Caco-2 (cell line): Measurements from ENCODE around the gene OR1A1. TPM values are rescaled to one million over a fixed set of nuclear protein-coding genes. Genes with fewer than 3 reads are reported as not detected.

ENCODE experiments used
- BruUV-seq: library from RNA; stranded (reverse); fragments of 400-500 nt; replicated peaks from 2 replicates; lab custom pipeline; 2021; lab: Mats Ljungman, UMichigan
- CTCF ChIA-PET: fragments of 300-600 bp; sonication (Branson Sonifier 250); formaldehyde crosslinking; loops from one replicate; lab custom pipeline; 2022; ENCODE audit warnings: antibody characterized with exemption; lab: Charles Lee
- POLR2A ChIA-PET: fragments of 300-600 bp; sonication (Branson Sonifier 250); formaldehyde crosslinking; loops from one replicate; lab custom pipeline; 2022; ENCODE audit warnings: antibody characterized with exemption; lab: Charles Lee
- DNase-seq, 2 experiments: peaks; one replicate each; pipeline versions ENCODE4 v3.0.0 to v3.0.0-alpha.2; 2020 to 2022
- H3K27me3 ChIP-seq: replicated peaks from 2 replicates; pipeline ENCODE4 v1.6.0; 2011; ENCODE audit warnings: low read length; ENCODE audit not compliant: control insufficient read depth, insufficient read depth
- H3K36me3 ChIP-seq: 2 replicates; pipeline ENCODE4 v1.5.1; 2011; ENCODE audit warnings: low read length; ENCODE audit not compliant: control insufficient read depth, insufficient read depth
- H3K4me1 ChIP-seq: fragments of 250-450 bp; sonication (Bioruptor Pico); 2 replicates; pipeline ENCODE4 v1.5.1; 2020; ENCODE audit warnings: mild to moderate bottlenecking
- H3K4me3 ChIP-seq: 2 replicates; pipeline ENCODE4 v1.5.1; 2011; ENCODE audit warnings: low read depth, mild to moderate bottlenecking, control low read depth, low read length
- H3K9me3 ChIP-seq: fragments of 250-450 bp; sonication (Bioruptor Pico); 2 replicates; pipeline ENCODE4 v1.5.1; 2020; ENCODE audit warnings: mild to moderate bottlenecking, moderate library complexity
- H3K27ac Mint-ChIP-seq: one replicate; pipeline ENCODE4 v1.8.0; 2022; ENCODE audit warnings: mixed read lengths; ENCODE audit not compliant: unreplicated experiment
- H3K27me3 Mint-ChIP-seq: one replicate; pipeline ENCODE4 v1.8.0; 2022; ENCODE audit warnings: mixed read lengths; ENCODE audit not compliant: insufficient read depth, unreplicated experiment
- H3K36me3 Mint-ChIP-seq: one replicate; pipeline ENCODE4 v1.8.0; 2022; ENCODE audit warnings: mild to moderate bottlenecking, mixed read lengths; ENCODE audit not compliant: insufficient read depth, unreplicated experiment
- H3K4me1 Mint-ChIP-seq: one replicate; pipeline ENCODE4 v1.8.0; 2022; ENCODE audit warnings: low read depth, mixed read lengths; ENCODE audit not compliant: unreplicated experiment
- H3K4me3 Mint-ChIP-seq: one replicate; pipeline ENCODE4 v1.8.0; 2022; ENCODE audit warnings: mild to moderate bottlenecking, moderate library complexity, mixed read lengths; ENCODE audit not compliant: unreplicated experiment
- H3K9me3 Mint-ChIP-seq: one replicate; pipeline ENCODE4 v1.8.0; 2022; ENCODE audit warnings: mixed read lengths; ENCODE audit not compliant: unreplicated experiment
- CTCF ChIP-seq, 2 experiments: fragments of 200-600 bp in 1 of 2; IDR thresholded peaks; 1 replicate in 1 of 2; 2 replicates in 1 of 2; pipeline versions ENCODE4 v1.5.1 to v1.8.0; 2011 to 2022; ENCODE audit warnings: antibody characterized with exemption in 1 of 2, control low read depth in 1 of 2, inconsistent platforms in 1 of 2, low read depth in 1 of 2, low read length in 1 of 2, mild to moderate bottlenecking in 1 of 2, moderate library complexity in 1 of 2; ENCODE audit not compliant: insufficient read depth in 1 of 2, severe bottlenecking in 1 of 2, unreplicated experiment in 1 of 2
- intact Hi-C: fragments of 100-400 bp; cut with micrococcal nuclease; formaldehyde crosslinking; loops from one replicate; pipeline ENCODE4 v1.10.0; 2022; ENCODE audit not compliant: unreplicated experiment
- total RNA-seq: library from RNA; stranded (reverse); gene quantifications from 2 replicates; pipeline ENCODE4 v1.2.3, GENCODE V29; 2022

The OR1A1 gene
- total RNA-seq, 1 experiment from 2014 or later, result not detected

GRCh38 chr17:3256575-3256974, 49.1 kb downstream of the OR1A1 start:
- no peaks in the 10 kb centered on the region for H3K36me3 ChIP-seq
- Mint-ChIP-seq H3K9me3 (no peaks in the 10 kb centered on the region), H3K4me3 (no peak overlapping the region), H3K27me3 (peaks cover 13% of the 10 kb centered on the region), H3K36me3 (no peaks in the 10 kb centered on the region), H3K27ac (no peak overlapping the region), H3K4me1 (no peaks in the 10 kb centered on the region)
- no peak for TF ChIP-seq CTCF (IDR thresholded peaks at IDR 0.05; ENCODE audit: insufficient read depth in 1 of 2, low read depth in 1 of 2, low read length in 1 of 2, severe bottlenecking in 1 of 2, unreplicated experiment in 1 of 2)
- CTCF ChIA-PET, result no interaction called here
- H3K4me3 ChIP-seq, result no peak overlapping the region
- H3K27me3 ChIP-seq, result no peaks in the 10 kb centered on the region
- POLR2A ChIA-PET, result no interaction called here
- no TSS peak for BruUV-seq
- no peaks in the 10 kb centered on the region for H3K9me3 ChIP-seq
- DNase-seq, result no peak
- no peaks in the 10 kb centered on the region for H3K4me1 ChIP-seq
- intact Hi-C loops, result no loop called here

GRCh38 chr17:3260163-3260562, 52.7 kb downstream of the OR1A1 start:
- H3K9me3 ChIP-seq, result no peaks in the 10 kb centered on the region
- Mint-ChIP-seq H3K27ac (no peak overlapping the region), H3K4me3 (no peak overlapping the region), H3K27me3 (peaks cover 18% of the 10 kb centered on the region), H3K36me3 (no peaks in the 10 kb centered on the region), H3K4me1 (no peaks in the 10 kb centered on the region), H3K9me3 (no peaks in the 10 kb centered on the region)
- no peak for TF ChIP-seq CTCF (IDR thresholded peaks at IDR 0.05; ENCODE audit: insufficient read depth in 1 of 2, low read depth in 1 of 2, low read length in 1 of 2, severe bottlenecking in 1 of 2, unreplicated experiment in 1 of 2)
- intact Hi-C loops, result no loop called here
- H3K27me3 ChIP-seq, result no peaks in the 10 kb centered on the region
- no peaks in the 10 kb centered on the region for H3K36me3 ChIP-seq
- BruUV-seq, result no TSS peak
- CTCF ChIA-PET, result no interaction called here
- DNase-seq, result no peak
- POLR2A ChIA-PET, result no interaction called here
- H3K4me1 ChIP-seq, result no peaks in the 10 kb centered on the region
- no peak overlapping the region for H3K4me3 ChIP-seq

DNA sequence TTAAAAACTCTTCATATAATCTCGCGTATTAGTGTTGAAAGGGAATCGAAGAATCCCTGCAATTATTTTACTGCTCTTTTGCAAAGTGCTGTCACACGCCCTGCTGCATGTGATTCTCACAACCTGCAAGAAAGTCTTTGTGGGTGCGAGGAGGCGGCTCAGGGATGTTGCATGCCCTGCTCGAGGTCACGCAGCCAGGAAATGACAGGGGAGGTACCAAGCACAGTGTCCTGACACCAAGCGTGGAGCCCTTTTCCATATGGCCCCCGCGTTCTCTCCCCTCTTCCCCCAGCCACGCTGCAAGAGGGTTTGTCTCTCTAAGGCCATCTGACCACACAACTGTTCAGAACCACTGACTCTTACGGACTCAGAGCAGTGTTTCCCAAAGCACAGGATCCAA, 53.1 kb downstream of the OR1A1 start:
- Histone ChIP-seq H3K4me3 (no peak overlapping the region), H3K4me1 (no peaks in the 10 kb centered on the region), H3K9me3 (no peaks in the 10 kb centered on the region), H3K27me3 (no peaks in the 10 kb centered on the region), H3K36me3 (no peaks in the 10 kb centered on the region)
- ChIA-PET CTCF (no interaction called here), POLR2A (no interaction called here)
- DNase-seq, result no peak
- Mint-ChIP-seq H3K4me1 (no peaks in the 10 kb centered on the region), H3K4me3 (no peak overlapping the region), H3K27ac (no peak overlapping the region), H3K36me3 (no peaks in the 10 kb centered on the region), H3K9me3 (no peaks in the 10 kb centered on the region), H3K27me3 (peaks cover 18% of the 10 kb centered on the region)
- intact Hi-C loops, result no loop called here
- no TSS peak for BruUV-seq
- no peak for TF ChIP-seq CTCF (IDR thresholded peaks at IDR 0.05; ENCODE audit: insufficient read depth in 1 of 2, low read depth in 1 of 2, low read length in 1 of 2, severe bottlenecking in 1 of 2, unreplicated experiment in 1 of 2)

Other genes starting within 250 kb of the OR1A1 start
- gene OR1D5, start 144.1 kb upstream of the OR1A1 start, total RNA-seq, result not detected in 2 replicates
- gene OR1D2, start 103.2 kb upstream of the OR1A1 start, total RNA-seq, result not detected in 2 replicates
- not detected in 2 replicates for gene OR1G1, start 80.1 kb upstream of the OR1A1 start, total RNA-seq
- gene OR1A2, start 10.1 kb upstream of the OR1A1 start, total RNA-seq, result not detected in 2 replicates
- gene OR3A1, start 90.7 kb downstream of the OR1A1 start, total RNA-seq, result not detected in 2 replicates
- not detected in 2 replicates for gene OR3A2, start 178.6 kb downstream of the OR1A1 start, total RNA-seq
- not detected in 2 replicates for gene OR1E1, start 190.7 kb downstream of the OR1A1 start, total RNA-seq
- not detected in 2 replicates for gene OR3A3, start 203.7 kb downstream of the OR1A1 start, total RNA-seq
- not detected in 2 replicates for gene OR1E2, start 226.2 kb downstream of the OR1A1 start, total RNA-seq